ENCODE data around the gene PRKCQ. TPM values are rescaled to one million over a fixed set of nuclear protein-coding genes. Genes with fewer than 3 reads are reported as not detected.

The PRKCQ gene
- total RNA-seq, 1 donor from 2014 or later: 0.94 TPM

DNA sequence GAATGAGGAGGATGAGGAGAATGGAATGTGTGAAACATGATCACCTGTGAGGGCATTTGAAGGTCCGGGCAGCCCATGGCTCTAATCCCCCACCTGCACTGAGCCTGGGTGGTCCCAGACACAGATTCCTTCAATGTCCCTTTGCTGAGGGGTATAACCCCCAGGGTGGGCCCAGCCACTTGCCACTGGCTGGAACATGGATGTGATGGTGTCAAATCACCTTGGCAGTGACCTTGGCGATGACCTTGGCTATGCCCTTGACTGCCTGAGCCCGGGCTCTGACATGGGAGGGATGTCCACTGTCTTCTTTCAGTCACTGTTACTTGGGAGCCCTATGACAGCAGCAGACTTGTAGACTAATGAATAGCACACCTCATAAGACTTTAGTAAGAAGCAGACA, 44.0 kb downstream of the PRKCQ start:
- no peak for DNase-seq (ENCODE audit: low spot score)
- no peak for ATAC-seq
- intact Hi-C loops (cut with DNase I): no loop called here

DNA sequence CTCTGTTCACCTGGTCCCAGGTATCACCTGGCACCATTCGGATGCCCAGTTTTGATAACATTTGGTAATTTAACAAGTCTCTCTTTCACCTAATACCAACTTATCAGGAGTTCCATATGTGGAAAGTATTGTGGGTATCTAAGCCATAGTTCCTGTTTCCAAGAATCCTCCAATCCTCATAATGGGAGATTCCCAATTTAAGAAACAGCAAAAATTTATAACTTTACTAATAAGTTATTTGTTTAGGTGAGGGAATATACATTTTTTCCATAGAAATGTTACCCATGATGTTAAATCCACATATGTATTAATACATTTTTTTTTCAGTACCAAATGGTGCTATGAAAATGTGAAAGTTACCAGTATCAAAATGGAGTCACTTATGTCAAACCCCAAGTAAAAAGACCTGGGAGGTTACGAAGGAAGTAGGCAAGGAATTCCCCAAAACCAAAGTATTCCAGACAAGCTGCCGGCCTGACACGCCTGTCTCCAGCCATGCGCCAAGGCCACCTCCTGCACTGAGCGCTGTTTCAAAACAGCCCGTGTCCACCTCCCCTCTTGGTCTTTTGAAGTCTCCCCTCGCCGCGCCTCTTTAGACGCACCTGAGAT, 44.8 kb downstream of the PRKCQ start:
- intact Hi-C loops (cut with DNase I): no loop called here
- ATAC-seq: no peak
- DNase-seq (ENCODE audit: low spot score): no peak

DNA sequence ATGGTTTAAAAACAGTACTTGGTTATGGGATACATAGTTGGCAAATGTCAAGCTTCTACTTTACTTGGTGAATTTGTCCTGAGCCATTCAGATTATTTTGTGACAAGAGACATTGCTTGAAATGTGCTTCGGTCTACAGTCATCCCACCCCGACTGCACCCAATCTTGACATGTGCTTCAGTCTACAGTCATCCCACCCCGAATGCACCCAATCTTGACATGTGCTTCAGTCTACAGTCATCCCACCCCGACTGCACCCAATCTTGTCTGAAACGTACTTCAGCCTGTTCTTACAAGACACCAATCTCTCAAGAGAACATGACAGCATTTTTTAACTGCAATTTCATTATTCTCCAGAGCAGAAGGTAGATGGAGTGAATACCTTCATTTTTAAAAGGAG, 47.8 kb downstream of the PRKCQ start:
- no peak for ATAC-seq

DNA sequence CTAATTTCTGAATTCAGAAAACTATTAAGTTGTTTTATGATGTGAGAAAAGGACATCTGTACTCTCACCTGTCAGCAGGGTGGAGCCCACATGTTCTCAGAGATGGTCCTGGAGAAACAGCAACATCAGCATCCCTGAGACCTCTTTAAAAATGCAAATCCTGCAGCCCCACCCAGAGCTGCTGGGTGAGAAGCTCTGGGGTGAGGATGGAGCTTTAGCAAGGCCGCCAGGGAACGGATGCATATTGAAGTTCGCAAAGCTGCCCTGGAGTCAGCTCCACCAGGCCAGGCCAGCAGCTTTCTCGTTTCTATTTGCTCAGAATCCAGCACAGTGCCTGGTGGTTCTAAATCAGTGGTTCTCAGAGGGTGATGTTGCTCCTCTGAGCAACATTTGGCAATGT, 49.1 kb downstream of the PRKCQ start:
- ATAC-seq (no peak), DNase-seq (ENCODE audit: low spot score) (no peak)
- intact Hi-C loops (cut with DNase I): no loop called here

More for the DNA sequence above, 47.8 kb downstream of the PRKCQ start:
- intact Hi-C loops (cut with DNase I): no loop called here
- no peak for DNase-seq (ENCODE audit: low spot score)

DNA sequence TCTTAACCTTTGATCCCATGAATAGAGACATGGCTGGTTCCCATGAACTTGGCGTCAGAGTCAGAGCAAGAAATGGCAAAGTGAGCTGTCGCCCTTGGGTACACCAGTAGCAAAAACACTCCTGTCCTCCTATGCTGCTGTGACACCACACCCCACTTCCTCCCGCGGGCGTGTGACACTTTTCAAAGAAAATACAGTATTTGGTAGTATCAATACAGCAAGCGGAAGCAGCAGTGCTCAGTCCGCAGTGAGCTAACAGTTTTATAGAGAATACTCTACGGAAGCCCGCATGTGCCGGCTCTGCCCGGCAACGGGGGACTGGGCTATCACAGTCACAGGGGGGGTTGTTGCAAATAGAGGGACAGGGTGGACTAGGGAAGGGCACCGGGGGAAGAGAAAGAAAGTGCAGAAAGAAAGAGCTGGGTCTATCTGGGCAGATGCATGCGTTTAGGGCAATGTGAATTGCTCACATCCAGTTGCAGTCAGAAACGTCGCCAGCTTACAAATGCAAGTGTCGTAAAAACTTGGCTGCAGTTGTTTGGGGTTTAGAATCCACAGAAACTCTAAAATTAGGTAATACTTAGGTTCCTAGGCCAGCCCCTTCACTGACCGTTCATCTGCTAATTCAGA, 49.8 kb downstream of the PRKCQ start:
- DNase-seq (ENCODE audit: low spot score): no peak
- ATAC-seq: no peak
- intact Hi-C loops (cut with DNase I): no loop called here

DNA sequence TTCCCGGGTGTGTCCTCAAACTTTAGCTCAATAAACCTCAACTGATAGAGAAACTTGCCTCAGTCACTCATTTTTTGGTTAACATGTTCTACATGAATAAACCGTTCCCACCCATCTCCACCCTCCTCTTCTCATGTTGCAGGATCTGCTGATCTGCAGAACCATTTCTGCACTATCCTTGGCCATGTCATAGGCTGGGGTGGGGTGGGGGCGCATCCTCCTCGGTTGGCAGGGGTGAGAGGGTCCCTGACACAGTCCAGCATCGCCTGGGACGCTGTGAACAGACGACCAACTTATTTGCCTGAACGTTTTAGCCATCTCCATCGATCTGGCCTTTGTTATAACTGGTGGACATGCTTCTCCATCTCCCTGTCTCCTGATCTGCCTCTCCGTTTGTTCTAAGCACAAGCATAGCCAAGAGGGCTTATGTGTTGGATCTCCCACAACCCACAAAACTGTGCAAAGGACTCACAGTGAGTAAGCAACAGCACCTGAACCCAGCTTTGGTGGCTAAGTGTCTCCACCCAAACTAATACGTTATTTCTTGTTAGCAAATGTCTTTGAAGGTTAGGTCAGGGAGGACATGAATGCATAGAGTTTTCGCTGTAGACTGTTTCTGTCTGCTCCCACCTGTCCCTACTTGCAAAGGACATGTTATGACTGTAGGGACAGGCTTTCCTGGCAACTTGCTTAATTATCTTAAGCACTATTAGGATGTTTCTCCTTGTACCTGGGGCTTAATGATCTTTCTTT, 51.7 kb downstream of the PRKCQ start:
- no peak for ATAC-seq
- intact Hi-C loops (cut with DNase I): no loop called here
- DNase-seq (ENCODE audit: low spot score): no peak

DNA sequence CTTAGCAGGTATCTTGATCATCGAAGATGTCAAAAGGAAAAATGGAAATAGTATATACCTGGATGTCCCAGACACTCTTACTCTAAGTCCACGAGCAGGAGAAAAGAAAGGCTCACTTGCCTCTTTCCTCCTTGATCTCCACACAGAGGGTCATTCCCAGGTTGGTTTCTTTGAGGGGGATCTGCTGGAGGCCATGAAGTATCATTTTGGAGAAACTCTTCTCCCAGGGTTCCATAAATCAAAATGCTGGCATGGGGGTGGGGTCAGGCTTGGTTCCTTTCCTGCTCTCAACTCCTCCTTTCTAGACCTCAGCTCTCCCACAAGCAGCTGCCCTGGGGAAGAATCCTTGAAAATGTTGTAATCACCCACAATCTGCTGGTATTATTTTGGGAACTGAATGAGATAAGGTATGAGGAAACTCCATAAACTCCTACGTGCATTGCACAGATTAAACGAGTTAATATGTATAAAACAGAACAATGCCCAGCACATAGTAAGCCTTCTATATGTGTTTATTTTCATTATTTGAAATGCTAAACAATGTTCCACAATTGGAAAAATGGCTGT, 54.4 kb downstream of the PRKCQ start:
- DNase-seq (ENCODE audit: low spot score) (no peak), ATAC-seq (no peak)
- intact Hi-C loops (cut with DNase I): no loop called here

DNA sequence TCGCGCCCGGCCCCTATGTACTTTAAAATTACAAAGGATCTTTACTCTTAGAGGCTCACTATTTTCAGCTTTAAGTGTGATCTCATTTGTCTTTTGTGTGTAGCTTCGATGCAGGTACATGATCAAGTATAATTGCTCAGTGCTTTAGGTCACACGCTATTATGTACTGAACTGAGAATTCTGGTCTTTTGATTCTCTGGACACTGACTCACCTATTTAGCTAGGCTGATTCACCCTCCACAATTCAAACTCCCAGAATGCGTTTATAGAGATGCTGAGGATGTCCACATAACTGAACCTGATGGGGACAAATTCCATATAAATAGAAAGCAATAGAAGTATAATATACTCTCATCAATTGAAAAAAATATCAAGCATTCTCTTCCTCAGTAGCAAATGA, 57.8 kb downstream of the PRKCQ start:
- intact Hi-C loops (cut with DNase I): no loop called here
- no peak for DNase-seq (ENCODE audit: low spot score)
- ATAC-seq: no peak

DNA sequence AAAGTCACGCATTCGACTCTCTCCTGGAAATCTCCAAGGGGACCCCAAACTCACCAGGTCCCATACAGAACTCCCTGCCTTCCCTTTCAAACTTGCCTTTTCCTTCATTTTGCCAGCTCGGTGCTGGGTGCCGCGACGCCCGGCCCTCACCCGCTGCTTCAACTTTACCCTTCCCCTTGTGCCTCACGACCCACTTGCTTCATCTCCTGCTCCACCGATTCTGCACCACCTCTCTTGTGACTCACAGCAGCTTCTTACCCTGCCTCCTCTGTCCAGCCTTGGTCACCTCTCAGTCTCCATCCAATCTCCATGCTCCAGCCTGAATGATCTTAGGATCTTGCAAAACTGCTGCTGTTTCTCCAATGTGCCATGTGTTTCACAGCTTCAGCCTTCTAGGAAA, 59.9 kb downstream of the PRKCQ start:
- DNase-seq (ENCODE audit: low spot score): no peak
- intact Hi-C loops (cut with DNase I): no loop called here
- ATAC-seq: no peak

DNA sequence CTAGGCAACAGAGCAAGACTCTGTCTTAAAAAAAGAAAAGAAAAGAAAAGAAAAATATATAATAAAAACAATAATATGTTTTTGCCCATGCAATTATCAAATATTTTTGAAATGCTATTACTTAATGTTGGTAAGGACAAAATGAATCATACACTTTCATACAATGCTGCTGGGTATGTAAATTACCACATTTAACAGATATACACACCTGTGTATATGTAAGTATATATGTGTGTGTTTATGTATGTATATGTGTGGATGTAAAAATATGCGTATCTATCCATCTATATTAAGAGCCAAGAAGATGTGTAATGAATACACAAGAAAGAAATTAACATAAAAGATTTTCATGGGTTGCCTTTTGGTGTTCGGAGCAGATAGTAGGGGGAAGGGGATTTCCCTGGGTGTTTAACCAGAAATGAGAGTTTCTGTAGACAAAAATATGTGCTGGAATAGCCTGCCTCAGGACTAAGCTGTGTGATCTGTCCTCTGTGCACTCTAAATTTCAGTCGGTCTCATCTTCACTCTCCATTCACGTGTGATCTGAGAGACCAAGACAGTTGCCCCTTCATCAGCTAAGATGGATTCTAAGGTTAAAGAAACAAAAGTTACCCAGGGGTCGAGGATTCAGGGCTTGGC, 61.2 kb downstream of the PRKCQ start:
- DNase-seq (ENCODE audit: low spot score) (no peak), ATAC-seq (no peak)
- intact Hi-C loops (cut with DNase I): no loop called here

DNA sequence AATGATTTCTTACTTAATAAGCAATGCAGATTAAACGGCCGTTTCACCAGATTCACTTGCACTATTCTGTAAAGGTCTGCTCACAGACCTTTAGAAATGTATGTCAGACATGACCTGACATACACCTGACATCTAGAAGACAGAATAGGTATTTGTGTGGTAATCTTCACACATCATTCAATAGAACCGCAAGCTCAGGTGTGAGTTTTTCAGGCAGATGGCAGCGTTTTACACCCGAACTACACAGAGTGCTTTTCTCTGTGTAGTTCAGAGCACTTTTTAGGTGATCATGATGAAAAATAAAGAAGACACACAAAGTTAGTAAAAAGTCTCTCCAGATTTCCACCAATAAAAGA, 63.2 kb downstream of the PRKCQ start:
- ATAC-seq (no peak), DNase-seq (ENCODE audit: low spot score) (no peak)
- intact Hi-C loops (cut with DNase I): no loop called here

DNA sequence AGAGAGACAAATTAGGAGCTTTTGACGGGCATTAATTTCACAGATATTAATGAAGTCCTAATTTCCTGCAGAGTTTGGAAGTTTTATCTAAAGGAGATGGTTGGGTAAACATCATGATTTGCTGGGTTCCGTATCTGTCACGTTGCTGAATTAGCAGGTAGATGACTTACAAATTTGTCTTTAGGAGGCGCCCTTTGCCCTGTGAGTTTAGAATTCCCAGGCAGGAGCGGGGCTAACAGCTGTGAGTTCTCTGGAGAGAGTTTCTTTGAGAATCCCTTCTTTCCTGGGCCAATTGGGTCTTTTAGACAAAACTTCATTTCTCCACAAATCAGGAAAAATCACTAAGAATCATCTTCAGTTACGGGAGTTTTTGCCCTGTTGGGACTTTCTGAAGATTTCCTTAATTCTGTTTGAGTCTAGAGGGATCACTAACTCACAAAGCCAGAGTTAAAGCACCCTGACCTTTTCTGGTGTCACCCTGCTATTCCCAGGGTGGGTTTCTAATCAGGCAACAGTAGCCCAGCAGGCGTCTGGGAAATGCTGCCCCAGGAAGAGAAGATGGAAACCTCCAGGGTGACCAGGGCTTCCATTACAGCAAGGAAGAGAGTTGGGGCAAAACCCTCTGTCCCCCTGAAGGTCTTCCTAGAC, 63.7 kb downstream of the PRKCQ start:
- ATAC-seq: no peak
- DNase-seq (ENCODE audit: low spot score): no peak

DNA sequence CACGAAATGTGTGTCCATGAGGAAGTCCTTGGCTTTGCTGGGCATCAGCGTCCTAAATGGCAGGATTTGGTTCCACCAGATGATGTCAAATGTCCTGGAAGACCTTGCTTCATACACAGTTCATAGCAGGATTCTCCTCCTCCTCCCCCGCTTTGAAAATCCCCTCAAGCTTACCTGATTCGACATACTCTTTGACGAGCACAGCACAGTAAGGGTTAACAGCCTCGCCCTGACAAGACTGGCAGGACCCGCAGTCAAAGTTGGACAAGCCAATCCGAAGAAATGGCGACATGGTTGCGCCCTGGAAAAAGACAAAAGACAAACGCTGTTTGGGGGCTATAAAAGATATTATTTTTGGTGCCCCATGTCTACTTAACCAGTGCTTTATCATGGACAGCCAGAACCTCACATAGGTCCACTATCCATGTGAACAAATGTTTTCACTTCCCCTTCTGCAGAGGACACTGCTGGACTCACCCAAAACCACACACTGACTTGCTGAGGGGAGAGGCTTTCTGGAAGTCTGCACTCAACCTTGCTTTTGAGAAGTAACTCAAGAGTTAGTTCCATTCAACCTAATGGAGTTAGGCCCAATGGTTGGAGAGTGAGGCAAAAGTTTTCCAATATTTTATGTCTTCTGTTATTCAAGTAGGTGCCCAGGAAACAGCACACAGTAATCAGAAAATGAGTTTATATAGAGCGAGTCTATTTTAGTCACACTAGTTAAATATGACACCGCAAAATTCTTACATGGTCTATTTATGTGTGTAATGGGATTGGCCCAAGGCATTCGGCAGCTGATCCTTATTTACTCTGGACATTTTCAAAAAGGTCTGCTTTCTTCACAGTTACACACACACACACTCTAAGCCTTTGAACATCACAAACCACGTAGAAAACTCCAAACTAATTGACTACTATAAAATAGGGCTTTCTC, 65.0 kb downstream of the PRKCQ start:
- ATAC-seq: no peak
- no peak for DNase-seq (ENCODE audit: low spot score)
- intact Hi-C loops (cut with DNase I): no loop called here

More for the DNA sequence above, 63.7 kb downstream of the PRKCQ start:
- intact Hi-C loops (cut with DNase I): no loop called here

DNA sequence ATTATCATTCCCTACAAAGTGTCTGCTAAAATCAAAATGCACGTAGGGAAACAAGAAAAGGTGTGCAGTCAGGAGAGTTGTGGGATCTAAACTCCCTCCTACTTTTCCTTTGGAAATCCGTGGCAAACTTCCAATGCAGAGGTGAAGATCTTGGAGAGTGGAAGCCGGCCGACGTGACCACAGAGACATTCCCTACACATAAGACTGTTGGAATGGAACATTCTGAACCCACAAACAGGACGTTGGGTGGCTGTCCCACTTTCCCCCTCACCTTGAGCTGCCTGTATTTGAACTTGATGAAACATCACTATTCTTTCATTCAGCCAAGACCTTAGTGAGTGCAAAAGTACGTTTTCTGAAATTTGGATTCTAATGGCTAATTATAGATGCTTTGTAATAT, 65.9 kb downstream of the PRKCQ start:
- DNase-seq (ENCODE audit: low spot score) (no peak), ATAC-seq (no peak)
- intact Hi-C loops (cut with DNase I): no loop called here

DNA sequence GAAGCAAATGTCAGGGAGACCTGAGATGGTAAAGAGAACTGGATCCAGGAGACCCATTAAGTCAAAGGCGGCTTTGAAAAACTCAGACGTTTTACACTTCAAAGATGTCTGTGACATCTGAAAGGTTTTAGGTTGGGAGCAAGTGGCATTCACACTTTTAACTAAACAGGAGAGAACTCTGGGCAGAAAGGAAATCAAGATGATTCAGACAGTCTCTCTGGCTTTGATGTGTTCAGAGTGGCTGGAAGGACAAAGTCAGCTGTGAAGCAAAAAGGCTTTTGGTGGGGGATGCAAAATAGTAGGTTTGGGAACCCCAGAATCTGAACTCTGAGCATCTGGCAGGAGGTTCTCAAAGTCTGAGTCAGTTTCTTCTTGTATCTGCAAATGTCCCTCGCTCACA, 66.6 kb downstream of the PRKCQ start:
- intact Hi-C loops (cut with DNase I): no loop called here
- DNase-seq (ENCODE audit: low spot score) (no peak), ATAC-seq (no peak)

DNA sequence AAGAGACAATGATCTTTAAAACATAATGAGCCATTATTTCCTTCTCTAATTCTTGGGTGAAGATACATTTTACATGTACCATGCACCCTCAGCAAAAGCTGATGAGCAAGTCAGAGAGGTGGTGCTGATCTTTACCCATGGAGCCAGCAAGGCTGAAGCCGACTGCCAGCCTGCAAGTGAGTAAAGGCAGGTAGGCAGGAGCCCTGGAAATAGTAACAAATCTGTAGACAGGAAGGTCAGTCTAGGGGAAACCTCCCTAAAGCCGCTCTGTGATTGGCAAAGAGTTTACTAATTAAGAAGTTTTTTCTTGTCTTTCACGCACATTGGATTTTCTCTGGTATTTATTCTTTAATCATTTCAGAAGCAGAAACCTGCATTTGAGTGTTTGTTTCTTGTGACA, 67.9 kb downstream of the PRKCQ start:
- ATAC-seq (no peak), DNase-seq (ENCODE audit: low spot score) (no peak)
- intact Hi-C loops (cut with DNase I): no loop called here

DNA sequence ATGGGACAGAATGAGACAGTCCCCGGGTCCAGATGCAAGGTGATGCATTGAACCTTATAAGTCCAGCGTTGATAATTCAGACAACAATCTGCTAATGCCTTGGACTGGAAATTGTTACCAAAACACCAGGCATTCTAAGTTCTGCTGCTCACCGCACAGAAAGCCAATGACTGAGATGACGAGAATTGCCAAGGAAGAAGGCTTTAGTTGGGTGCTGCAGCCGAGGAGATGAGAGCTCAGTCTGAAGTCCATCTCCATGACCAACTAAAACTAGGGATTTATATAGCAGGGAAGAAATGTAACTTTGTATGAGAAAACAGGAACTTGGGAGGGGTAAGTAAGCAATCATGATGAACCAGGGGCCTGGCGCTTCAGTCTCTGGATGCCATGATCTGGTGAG, 68.7 kb downstream of the PRKCQ start:
- DNase-seq (ENCODE audit: low spot score): no peak
- no peak for ATAC-seq
- intact Hi-C loops (cut with DNase I): no loop called here

DNA sequence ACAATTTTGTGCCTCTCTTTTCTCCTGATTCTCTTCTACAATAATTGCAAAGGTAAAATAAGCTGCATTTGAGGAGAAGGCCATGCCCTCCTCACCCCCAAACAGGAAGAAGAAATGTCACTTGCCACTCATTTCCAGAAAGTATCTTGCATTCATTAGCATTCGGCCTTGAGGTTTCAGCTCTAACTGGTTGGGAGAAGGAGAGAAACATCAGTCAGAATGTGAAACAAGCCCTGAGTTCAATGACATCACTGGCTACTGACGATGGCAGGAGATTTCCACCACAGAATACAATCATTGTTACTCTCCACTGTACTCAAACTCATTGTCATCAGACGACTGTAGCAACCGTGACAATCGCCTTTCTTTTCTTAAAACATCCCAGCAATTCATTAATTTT, 72.8 kb downstream of the PRKCQ start:
- intact Hi-C loops (cut with DNase I): no loop called here
- no peak for DNase-seq (ENCODE audit: low spot score)

More for the DNA sequence above, 72.8 kb downstream of the PRKCQ start:
- ATAC-seq: no peak
